Stimulated activated naive CD4-positive, alpha-beta T cell treated with Interleukin-2 at 50 U/mL for 16 hours (primary cell): ENCODE measurements around the gene LCE2D.
"Not testable (repeated sequence)": the region's sequence is repeated elsewhere in the genome, so short reads cannot be mapped to it uniquely, and the experiment has no call there.

Source experiments
- DNase-seq: peaks from one replicate; lab custom pipeline; 2025; lab: John Stamatoyannopoulos, UW

LCE2D gene

DNA sequence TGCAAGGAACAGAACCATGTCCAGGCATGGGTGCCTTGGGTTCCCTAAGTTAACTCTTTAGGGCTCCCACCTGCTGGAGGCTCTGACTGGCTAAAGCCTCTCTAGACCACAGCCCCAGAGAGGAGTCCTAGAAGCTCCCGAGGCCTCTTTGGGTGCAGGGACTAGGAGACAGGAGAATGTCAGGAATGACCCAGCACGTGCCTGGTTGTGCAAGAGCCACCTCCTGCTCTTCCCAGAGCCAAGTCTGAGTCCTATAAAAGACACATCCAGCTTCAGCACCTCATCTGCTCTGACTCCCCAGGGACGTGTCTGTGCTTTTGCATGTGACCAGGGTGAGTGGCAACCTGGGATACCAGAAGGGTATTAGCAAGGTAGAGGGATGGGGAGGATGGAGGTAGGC lies at the start of gene LCE2D:
Gene LCE2D (plus strand): TSS at position 283 of the 400 bp plus-strand sequence. CDS start 726 bp downstream, outside the sequence.
- no peak for DNase-seq

GRCh38 chr1:152613511-152613910 lies 49.7 kb upstream of the LCE2D start, which contains the start of gene LCE3B:
Gene LCE3B (plus strand): TSS chr1:152613811. CDS start chr1:152613811, 0 bp downstream.
- no peak for DNase-seq

GRCh38 chr1:152621993-152622392 lies 41.2 kb upstream of the LCE2D start:
- no peak for DNase-seq

- no peak for DNase-seq
Observed at GRCh38 chr1:152622803-152623202, 40.4 kb upstream of the LCE2D start, which contains the start of gene LCE3A. Gene LCE3A (minus strand): TSS chr1:152623103. CDS start chr1:152623103, 0 bp downstream.

- DNase-seq, result no peak
Observed at GRCh38 chr1:152623203-152623844, 39.9 kb upstream of the LCE2D start.

DNA sequence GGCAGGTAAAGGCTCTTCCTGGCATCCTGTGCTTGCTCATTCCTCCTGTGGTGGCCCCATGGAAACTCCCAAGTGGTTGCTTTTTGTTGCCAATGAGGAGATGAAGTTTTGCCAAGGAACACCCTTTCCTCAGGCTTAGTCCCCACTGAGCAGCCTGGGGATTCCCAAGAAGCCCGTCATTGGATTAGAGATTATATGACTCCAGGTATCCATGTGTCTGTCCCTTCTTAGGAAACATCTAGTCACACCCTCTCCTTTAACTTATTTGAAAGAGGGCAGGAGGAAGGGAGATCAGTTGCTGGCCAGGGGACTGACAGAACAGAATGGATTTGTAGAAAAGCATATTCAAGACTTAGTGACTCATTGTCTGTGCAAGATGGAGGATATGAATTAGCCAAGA lies 36.4 kb upstream of the LCE2D start:
- no peak for DNase-seq

DNA sequence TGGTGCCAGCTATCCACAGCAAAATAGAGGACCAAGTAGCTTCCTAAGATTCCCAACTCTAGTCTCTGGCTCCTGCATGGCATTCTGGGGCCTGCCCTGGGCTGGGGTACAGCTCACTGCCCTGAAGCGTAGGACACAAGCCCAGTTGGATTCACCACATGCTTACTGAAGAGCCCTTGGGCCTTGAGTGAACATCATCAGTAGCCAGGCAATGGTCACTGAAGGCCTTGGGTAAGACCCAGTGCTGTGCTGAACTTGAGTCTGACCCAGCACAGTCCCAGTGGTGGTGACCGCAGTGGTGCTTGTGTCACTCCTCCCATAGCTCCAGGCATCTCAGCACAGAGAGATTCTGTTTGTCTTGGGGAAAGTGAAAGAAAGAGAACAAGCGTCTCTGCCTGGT lies 32.6 kb upstream of the LCE2D start:
- no peak for DNase-seq

DNA sequence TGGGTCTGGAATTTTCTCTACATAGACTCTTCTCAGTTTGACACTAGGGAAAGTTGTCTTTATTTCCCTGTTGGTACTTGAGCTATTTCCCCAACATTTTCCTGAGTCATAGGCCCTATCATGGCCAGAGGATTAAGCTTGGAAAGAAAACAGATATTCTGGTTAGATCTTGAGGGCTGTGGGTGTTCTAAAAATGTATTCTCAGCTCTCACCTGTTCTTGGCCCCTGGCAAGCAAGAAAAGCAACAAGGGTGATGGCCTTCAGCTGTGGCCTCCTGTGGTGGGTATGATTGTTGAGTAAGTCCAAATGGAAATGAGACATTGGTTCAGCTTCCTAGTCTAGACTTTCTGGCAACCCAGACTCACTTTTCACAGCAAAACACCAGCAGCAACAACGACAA lies 22.8 kb upstream of the LCE2D start:
- no peak for DNase-seq

- no peak for DNase-seq
Observed at GRCh38 chr1:152643945-152644344, 19.2 kb upstream of the LCE2D start.

DNA sequence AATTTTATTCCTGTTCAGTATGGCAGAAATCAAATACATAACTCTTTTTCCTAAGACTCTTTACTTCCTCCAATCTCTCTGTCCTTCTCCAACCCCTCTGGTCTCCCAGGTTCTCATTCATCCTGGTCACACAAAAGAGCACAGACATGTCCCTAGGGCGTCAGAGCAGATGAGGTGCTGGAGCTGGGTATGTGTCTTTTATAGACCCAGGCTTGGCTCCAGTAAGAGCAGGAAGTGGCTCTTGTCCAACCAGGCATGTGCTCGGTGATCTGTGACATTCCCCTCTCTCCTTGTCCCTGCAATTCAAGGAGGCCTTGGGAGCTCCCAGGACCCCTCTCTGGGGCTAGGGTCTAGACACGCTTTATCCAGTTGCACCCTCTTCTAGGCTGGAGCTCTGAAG lies 18.0 kb upstream of the LCE2D start:
- no peak for DNase-seq

- DNase-seq, result no peak
Observed at GRCh38 chr1:152646656-152647055, 16.5 kb upstream of the LCE2D start.

DNA sequence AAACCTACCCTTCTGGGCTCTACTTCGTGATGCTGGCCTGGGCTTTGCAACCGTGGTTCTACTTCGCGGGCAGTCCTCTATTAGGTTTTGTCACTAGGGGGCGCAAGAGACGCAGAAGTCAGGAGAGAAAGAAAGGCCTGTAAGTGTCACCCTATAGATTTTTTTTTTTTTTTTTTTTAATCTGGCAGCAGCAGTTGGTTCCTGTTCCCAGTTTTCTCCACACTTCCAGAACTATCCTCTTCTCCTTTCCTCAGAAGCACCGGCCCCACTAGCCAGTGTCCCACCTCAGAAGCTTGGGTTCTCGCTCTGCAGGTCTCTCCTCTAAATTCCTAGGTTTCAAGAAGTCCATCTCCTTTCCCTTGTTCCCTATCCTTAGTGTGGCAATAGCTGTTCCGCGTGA lies 9.1 kb upstream of the LCE2D start:
- DNase-seq, result peak; percentile 5

- no peak for DNase-seq
Observed at GRCh38 chr1:152656459-152656858, 6.7 kb upstream of the LCE2D start.

GRCh38 chr1:152657677-152658076 lies 5.5 kb upstream of the LCE2D start:
- DNase-seq, result no peak

GRCh38 chr1:152658649-152659048 lies 4.5 kb upstream of the LCE2D start:
- DNase-seq, result no peak

- not testable (repeated sequence) for DNase-seq
Observed at GRCh38 chr1:152666171-152666570, 3.0 kb downstream of the LCE2D start.

- DNase-seq, result no peak
Observed at GRCh38 chr1:152667648-152668047, 4.5 kb downstream of the LCE2D start.

DNA sequence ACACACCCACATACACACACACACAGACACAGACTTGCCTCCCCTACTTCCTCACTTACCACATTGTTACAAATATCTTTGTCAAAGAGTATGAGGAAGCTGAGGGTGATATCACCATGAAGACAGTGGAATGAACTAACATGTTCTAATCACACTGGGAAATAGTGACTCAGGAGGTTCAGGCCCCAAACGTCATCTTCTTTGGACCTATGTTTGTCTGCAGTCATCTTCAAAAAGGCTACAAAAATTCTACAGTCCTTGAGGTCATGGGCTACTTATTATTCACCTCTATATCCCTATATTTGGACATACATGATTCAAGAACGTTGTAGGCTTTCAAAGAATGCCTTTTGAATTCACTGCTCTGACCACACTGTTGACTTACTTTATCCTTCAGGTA lies 9.8 kb downstream of the LCE2D start:
- no peak for DNase-seq

DNA sequence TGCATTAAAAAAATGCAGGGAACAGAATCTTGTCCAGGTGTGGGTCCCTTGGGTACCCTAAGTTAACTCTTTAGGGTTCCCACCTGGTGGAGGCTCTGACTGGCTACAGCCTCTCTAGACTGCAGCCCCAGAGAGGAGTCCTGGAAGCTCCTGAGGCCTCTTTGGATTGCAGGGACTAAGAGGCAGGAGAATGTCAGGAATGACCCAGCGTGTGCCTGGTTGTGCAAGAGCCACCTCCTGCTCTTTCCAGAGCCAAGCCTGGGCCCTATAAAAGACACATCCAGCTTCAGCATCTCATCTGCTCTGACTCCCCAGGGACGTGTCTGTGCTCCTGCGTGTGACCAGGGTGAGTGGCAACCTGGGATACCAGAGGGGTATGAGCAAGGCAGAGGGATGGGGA lies 11.8 kb downstream of the LCE2D start, which contains the start of gene LCE2C:
Gene LCE2C (plus strand): TSS at position 297 of the 400 bp plus-strand sequence. CDS start 737 bp downstream, outside the sequence.
- DNase-seq, result not testable (repeated sequence)

DNA sequence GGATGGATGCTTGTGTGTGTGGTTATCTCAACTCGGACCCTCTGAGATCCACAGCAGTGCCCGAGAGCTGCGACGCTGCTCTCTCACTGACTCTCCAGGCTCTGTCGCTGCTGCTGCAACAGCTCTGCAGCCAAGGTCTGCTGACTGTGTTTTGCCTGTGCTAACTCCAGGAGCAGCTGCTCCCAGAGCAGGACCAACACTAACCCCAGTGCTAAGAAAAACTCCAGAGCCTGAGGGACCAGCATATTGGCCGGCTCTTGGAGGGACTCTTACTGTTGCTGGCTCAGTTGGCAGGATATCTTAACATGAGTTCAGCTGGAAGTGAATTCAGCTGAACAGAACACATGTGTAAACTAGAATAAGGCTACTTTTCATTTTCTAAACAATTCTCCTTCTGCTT lies 16.3 kb downstream of the LCE2D start:
- no peak for DNase-seq

GRCh38 chr1:152681616-152682015 lies 18.4 kb downstream of the LCE2D start:
- no peak for DNase-seq

GRCh38 chr1:152683846-152684245 lies 20.7 kb downstream of the LCE2D start:
- no peak for DNase-seq

DNA sequence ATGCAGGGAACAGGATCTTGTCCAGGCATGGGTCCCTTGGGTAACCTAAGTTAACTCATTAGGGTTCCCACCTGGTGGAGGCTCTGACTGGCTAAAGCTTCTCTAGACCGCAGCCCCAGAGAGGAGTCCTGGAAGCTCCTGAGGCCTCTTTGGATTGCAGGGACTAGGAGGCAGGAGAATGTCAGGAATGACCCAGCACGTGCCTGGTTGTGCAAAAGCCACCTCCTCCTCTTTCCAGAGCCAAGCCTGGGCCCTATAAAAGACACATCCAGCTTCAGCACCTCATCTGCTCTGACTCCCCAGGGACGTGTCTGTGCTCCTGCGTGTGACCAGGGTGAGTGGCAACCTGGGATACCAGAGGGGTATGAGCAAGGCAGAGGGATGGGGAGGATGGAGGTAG lies 22.6 kb downstream of the LCE2D start, which contains the start of gene LCE2B:
Gene LCE2B (plus strand): TSS at position 301 of the 400 bp plus-strand sequence. CDS start 721 bp downstream, outside the sequence.
- not testable (repeated sequence) for DNase-seq
